Gastrocnemius medialis (tissue), 4 donors: ENCODE data around the gene GFRA1.

Source experiments
- CTCF ChIP-seq, 5 experiments: fragments of 450-650 bp in 3 of 5; fragments of 200-600 bp in 2 of 5; sonication (generic) in 2 of 5; IDR thresholded peaks in 4 of 5; conservative IDR thresholded peaks in 1 of 5; 1 replicate in 4 of 5; 2 replicates in 1 of 5; pipeline ENCODE4 v1.5.1; 2016 to 2019; ENCODE audit warnings: antibody characterized with exemption in 5 of 5, mild to moderate bottlenecking in 3 of 5, moderate library complexity in 3 of 5
- POLR2A ChIP-seq, 2 donors: fragments of 450-650 bp; IDR thresholded peaks; one replicate each; pipeline ENCODE4 v1.6.1; 2017; ENCODE audit warnings: antibody characterized with exemption in 2 of 2, mild to moderate bottlenecking in 2 of 2, moderate library complexity in 2 of 2

- TF ChIP-seq CTCF (IDR thresholded peaks at IDR 0.05 in 4 of 5, conservative IDR thresholded peaks at IDR 0.05 in 1 of 5) (no peak), POLR2A (IDR thresholded peaks at IDR 0.05) (no peak)
Observed at GRCh38 chr10:116307455-116307854, 34.4 kb upstream of the GFRA1 start.
